ENCODE results near the gene FBXL17. TPM values are rescaled to one million over a fixed set of nuclear protein-coding genes. Genes with fewer than 3 reads are reported as not detected.
"Not testable (repeated sequence)": the region's sequence is repeated elsewhere in the genome, so short reads cannot be mapped to it uniquely, and the experiment has no call there.

The FBXL17 gene
- total RNA-seq, 1 donor from 2014 or later: 11.1 TPM

DNA sequence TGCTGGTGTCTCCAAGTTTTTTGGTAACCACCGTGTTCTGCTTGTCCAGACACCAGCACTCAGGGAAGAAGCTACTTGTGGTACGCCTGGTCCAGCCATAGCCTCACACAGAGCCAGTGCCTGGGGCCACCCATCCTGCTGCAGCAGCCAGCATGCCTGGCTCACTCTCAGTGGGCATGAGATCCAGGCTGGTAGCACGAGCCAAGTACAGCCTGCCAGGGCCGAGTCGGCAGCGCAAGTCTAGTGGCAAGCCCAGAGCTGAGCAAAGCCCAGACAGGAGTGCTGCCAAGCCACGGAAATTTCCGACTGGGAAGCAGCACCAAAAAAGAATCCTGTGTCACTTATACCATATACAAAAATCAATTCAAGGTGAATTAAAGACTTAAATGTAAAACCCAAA, 36.3 kb upstream of the FBXL17 start:
- Mint-ChIP-seq H3K27ac (peak overlapping the region; percentile 31), H3K4me3 (no peak overlapping the region), H3K36me3 (peaks cover 3% of the 10 kb centered on the region), H3K4me1 (ENCODE audit: unreplicated experiment) (peaks cover 9% of the 10 kb centered on the region), H3K9me3 (peaks cover 15% of the 10 kb centered on the region), H3K27me3 (peaks cover 3% of the 10 kb centered on the region)
- no peak for DNase-seq (ENCODE audit: extremely low spot score, unreplicated experiment)
- TF ChIP-seq, protein P1, sequence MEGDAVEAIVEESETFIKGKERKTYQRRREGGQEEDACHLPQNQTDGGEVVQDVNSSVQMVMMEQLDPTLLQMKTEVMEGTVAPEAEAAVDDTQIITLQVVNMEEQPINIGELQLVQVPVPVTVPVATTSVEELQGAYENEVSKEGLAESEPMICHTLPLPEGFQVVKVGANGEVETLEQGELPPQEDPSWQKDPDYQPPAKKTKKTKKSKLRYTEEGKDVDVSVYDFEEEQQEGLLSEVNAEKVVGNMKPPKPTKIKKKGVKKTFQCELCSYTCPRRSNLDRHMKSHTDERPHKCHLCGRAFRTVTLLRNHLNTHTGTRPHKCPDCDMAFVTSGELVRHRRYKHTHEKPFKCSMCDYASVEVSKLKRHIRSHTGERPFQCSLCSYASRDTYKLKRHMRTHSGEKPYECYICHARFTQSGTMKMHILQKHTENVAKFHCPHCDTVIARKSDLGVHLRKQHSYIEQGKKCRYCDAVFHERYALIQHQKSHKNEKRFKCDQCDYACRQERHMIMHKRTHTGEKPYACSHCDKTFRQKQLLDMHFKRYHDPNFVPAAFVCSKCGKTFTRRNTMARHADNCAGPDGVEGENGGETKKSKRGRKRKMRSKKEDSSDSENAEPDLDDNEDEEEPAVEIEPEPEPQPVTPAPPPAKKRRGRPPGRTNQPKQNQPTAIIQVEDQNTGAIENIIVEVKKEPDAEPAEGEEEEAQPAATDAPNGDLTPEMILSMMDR (conservative IDR thresholded peaks at IDR 0.05): no peak

DNA sequence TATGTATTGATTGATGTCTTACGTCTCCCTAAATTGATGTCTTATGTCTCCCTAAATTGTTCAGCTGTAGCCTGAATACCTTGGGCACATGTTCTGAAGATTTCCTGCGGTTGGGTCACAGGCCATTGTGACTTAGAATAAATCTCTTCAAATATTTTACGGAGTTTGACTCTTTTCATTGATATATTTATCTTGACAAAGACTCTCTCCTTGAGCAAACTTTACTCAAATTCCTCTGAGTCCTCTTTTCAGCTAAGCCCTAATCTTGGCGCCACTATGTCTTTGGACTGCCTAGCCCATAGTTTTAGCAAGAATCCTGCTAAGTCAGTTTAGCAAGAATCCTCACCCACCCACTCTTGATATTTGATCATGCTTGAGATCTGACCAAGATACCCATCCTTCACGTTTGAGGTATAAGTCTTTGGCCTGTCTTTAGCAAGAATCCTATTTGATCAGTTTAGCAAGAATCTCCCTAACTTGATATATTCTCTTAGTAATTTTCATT, 35.3 kb upstream of the FBXL17 start:
- peak overlapping the region; percentile 83 for H3K27ac Mint-ChIP-seq
- H3K4me1 Mint-ChIP-seq (ENCODE audit: unreplicated experiment): peaks cover 9% of the 10 kb centered on the region
- peaks cover 3% of the 10 kb centered on the region for H3K27me3 Mint-ChIP-seq
- H3K36me3 Mint-ChIP-seq: peaks cover 3% of the 10 kb centered on the region
- no peak for DNase-seq (ENCODE audit: extremely low spot score, unreplicated experiment)
- TF ChIP-seq, protein P1 (conservative IDR thresholded peaks at IDR 0.05): no peak
- peaks cover 15% of the 10 kb centered on the region for H3K9me3 Mint-ChIP-seq
- peak overlapping the region; percentile 40 for H3K4me3 Mint-ChIP-seq

- no peak overlapping the region for H3K27ac Mint-ChIP-seq
- peaks cover 3% of the 10 kb centered on the region for H3K36me3 Mint-ChIP-seq
- no peak overlapping the region for H3K4me3 Mint-ChIP-seq
- TF ChIP-seq, protein P1 (conservative IDR thresholded peaks at IDR 0.05): no peak
- DNase-seq (ENCODE audit: extremely low spot score, unreplicated experiment): no peak
- peaks cover 9% of the 10 kb centered on the region for H3K9me3 Mint-ChIP-seq
- H3K4me1 Mint-ChIP-seq (ENCODE audit: unreplicated experiment): peaks cover 3% of the 10 kb centered on the region
- peaks cover 3% of the 10 kb centered on the region for H3K27me3 Mint-ChIP-seq
These were observed 33.8 kb upstream of the FBXL17 start for GRCh38 chr5:108415726-108416125.

DNA sequence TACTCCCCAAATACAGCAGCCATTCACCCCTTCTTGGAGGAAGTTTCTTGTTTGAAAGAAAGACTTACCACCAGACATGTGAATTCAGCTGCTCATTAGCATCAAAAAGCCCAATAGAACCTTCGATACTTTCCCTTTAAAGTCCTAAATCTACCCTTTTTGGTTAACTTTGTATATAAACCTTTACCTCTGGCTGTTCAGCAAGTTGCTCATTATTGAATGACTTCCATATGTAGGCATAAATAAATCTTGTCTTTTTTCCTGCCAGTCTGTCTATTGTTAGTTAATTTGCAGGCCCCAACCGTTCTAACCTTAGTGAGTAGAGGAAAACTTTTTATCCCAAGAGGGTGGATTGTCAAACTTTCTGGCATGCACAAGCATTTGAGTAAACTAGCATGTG, 27.9 kb upstream of the FBXL17 start:
- Mint-ChIP-seq H3K36me3 (no peaks in the 10 kb centered on the region), H3K27ac (no peak overlapping the region), H3K27me3 (no peaks in the 10 kb centered on the region), H3K9me3 (no peaks in the 10 kb centered on the region), H3K4me1 (ENCODE audit: unreplicated experiment) (peaks cover 6% of the 10 kb centered on the region), H3K4me3 (no peak overlapping the region)
- DNase-seq (ENCODE audit: extremely low spot score, unreplicated experiment): no peak
- TF ChIP-seq, protein P1 (conservative IDR thresholded peaks at IDR 0.05): no peak

DNA sequence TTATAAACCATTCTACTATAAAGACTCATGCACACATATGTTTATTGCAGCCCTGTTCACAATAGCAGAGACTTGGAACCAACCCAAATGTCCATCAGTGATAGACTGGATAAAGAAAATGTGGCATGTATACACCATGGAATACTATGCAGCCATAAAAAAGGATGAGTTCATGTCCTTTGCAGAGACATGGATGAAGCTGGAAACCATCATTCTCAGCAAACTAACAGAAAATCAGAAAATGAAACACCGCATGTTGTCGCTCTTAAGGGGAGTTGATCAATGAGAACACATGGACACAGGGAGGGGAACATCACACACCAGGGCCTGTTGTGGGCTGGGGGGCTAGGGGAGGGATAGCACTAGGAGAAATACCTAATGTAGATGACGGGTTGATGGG, 23.3 kb upstream of the FBXL17 start:
- H3K4me3 Mint-ChIP-seq; H3K36me3 Mint-ChIP-seq; DNase-seq (ENCODE audit: extremely low spot score, unreplicated experiment); H3K9me3 Mint-ChIP-seq; H3K27me3 Mint-ChIP-seq; H3K4me1 Mint-ChIP-seq (ENCODE audit: unreplicated experiment); H3K27ac Mint-ChIP-seq: not testable (repeated sequence)

- TF ChIP-seq, protein P1 (conservative IDR thresholded peaks at IDR 0.05): no peak
- no peak for DNase-seq (ENCODE audit: extremely low spot score, unreplicated experiment)
- Mint-ChIP-seq H3K27ac (no peak overlapping the region), H3K4me1 (ENCODE audit: unreplicated experiment) (no peaks in the 10 kb centered on the region), H3K27me3 (peaks cover 2% of the 10 kb centered on the region), H3K36me3 (no peaks in the 10 kb centered on the region), H3K4me3 (no peak overlapping the region), H3K9me3 (peaks cover 10% of the 10 kb centered on the region)
These were observed 17.1 kb upstream of the FBXL17 start for GRCh38 chr5:108398964-108399363.

- H3K4me3 Mint-ChIP-seq; H3K4me1 Mint-ChIP-seq (ENCODE audit: unreplicated experiment); H3K36me3 Mint-ChIP-seq; H3K9me3 Mint-ChIP-seq; H3K27me3 Mint-ChIP-seq; H3K27ac Mint-ChIP-seq; DNase-seq (ENCODE audit: extremely low spot score, unreplicated experiment): not testable (repeated sequence)
These were observed 14.9 kb upstream of the FBXL17 start for GRCh38 chr5:108396837-108397236.
